Transverse colon (tissue), 4 donors: Measurements from ENCODE around the gene PRDM2. TPM values are rescaled to one million over a fixed set of nuclear protein-coding genes. Genes with fewer than 3 reads are reported as not detected.

Experiments
- DNase-seq: peaks from one replicate; pipeline ENCODE4 v3.0.0-alpha.2; 2019
- H3K27ac ChIP-seq, 4 donors: fragments of 200-600 bp; sonication (generic); 2 replicates each; pipeline ENCODE4 v1.5.1; 2016 to 2018; ENCODE audit warnings: inconsistent platforms in 4 of 4
- H3K27me3 ChIP-seq: fragments of 200-600 bp; sonication (generic); 2 replicates; pipeline ENCODE4 v1.5.1; 2017; ENCODE audit warnings: inconsistent platforms
- H3K36me3 ChIP-seq, 4 donors: fragments of 200-600 bp; sonication (generic); 2 replicates each; pipeline ENCODE4 v1.5.1; 2017 to 2019; ENCODE audit warnings: inconsistent platforms in 4 of 4
- H3K4me1 ChIP-seq, 4 donors: fragments of 200-600 bp; sonication (generic); 2 replicates each; pipeline ENCODE4 v1.5.1; 2017 to 2020; ENCODE audit warnings: inconsistent platforms in 4 of 4
- H3K4me3 ChIP-seq, 4 donors: fragments of 200-600 bp; sonication (generic); 1 replicate in 1 of 4; 2 replicates in 3 of 4; pipeline versions ENCODE4 v1.5.1 to v1.6.1; 2017 to 2019; ENCODE audit warnings: inconsistent platforms in 4 of 4
- H3K9me3 ChIP-seq, 2 donors: fragments of 200-600 bp; sonication (generic); 2 replicates each; pipeline ENCODE4 v1.5.1; 2017 to 2019; ENCODE audit warnings: inconsistent platforms in 2 of 2
- EP300 ChIP-seq: sonication (generic); formaldehyde crosslinking; IDR thresholded peaks from one replicate; pipeline ENCODE4 v1.6.1; 2017; ENCODE audit warnings: antibody characterized with exemption, low read depth
- POLR2A ChIP-seq: fragments of 450-650 bp; IDR thresholded peaks from one replicate; pipeline ENCODE4 v1.6.1; 2016; ENCODE audit warnings: antibody characterized with exemption, mild to moderate bottlenecking, moderate library complexity
- POLR2AphosphoS5 ChIP-seq, 3 donors: sonication (generic); formaldehyde crosslinking; IDR thresholded peaks; one replicate each; pipeline ENCODE4 v1.6.1; 2016; ENCODE audit warnings: antibody characterized with exemption in 3 of 3
- WGBS, 2 donors: methylation state at CpG; one replicate each; pipeline ENCODE4 v1.1.5; 2018; ENCODE audit warnings: low coverage in 1 of 2; 5-methylcytosine and 5-hydroxymethylcytosine counted together
- in situ Hi-C, 4 donors: fragments of 200-750 bp; cut with MboI; loops; one replicate each; pipeline versions ENCODE4 v1.15.0 to v1.15.1; 2017; ENCODE audit warnings: low sequenced_read_pairs in 3 of 4, low pct_ligation_motif_present in 1 of 4, low pct_unique_long_range_greater_than_20kb in 1 of 4
- intact Hi-C: fragments of 100-400 bp; cut with DNase I; formaldehyde crosslinking; loops from one replicate; pipeline ENCODE4 v1.15.1; 2023; ENCODE audit warnings: low total_unique reads
- total RNA-seq, 4 donors: library from RNA; depleted of rRNA; stranded (reverse); fragments of >200 nt; gene quantifications; one replicate each; pipeline ENCODE4 v1.1.0, GENCODE V29; 2016
- TF ChIP-seq, protein P1 (sequence below), 5 experiments: fragments of 200-600 bp in 3 of 5; fragments of 450-650 bp in 2 of 5; sonication (generic) in 3 of 5; IDR thresholded peaks; 1 replicate in 2 of 5; 2 replicates in 3 of 5; pipeline ENCODE4 v1.5.1; 2016 to 2017; ENCODE audit warnings: antibody characterized with exemption in 5 of 5, inconsistent platforms in 3 of 5, mild to moderate bottlenecking in 2 of 5, moderate library complexity in 1 of 5

Gene PRDM2
- total RNA-seq, 4 donors from 2014 or later = 27.3 to 40.5 (median 35.8) TPM

DNA sequence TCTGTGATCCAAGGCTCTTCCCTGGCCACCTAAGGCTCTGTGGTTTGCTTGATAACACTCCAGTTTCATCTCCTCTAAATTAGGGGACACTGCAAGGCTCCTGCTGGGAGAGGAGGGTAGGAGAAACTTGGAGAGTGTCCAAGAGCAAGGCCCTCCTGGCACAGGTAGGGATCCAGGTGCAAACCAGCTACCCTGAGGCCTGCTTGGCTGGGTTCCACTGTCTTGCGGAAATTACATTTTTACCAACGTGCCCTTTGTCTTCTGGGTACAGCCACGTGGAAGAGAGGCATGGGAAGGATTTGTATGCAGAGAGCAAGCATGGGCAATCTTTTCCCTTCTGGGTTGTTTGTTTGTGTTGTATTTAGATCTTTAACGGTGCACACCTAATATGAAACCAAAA lies 132.5 kb downstream of the PRDM2 start:
- in situ Hi-C loops = loop anchor here in 2 of 4 donors (10.0 kb wide), 1 partner anchor 122 kb away; no protein-coding TSS in a partner anchor
- intact Hi-C loops = no loop called here
- TF ChIP-seq POLR2AphosphoS5 (IDR thresholded peaks at IDR 0.05) = no peak
- TF ChIP-seq POLR2A = no peak
- TF ChIP-seq, protein P1, sequence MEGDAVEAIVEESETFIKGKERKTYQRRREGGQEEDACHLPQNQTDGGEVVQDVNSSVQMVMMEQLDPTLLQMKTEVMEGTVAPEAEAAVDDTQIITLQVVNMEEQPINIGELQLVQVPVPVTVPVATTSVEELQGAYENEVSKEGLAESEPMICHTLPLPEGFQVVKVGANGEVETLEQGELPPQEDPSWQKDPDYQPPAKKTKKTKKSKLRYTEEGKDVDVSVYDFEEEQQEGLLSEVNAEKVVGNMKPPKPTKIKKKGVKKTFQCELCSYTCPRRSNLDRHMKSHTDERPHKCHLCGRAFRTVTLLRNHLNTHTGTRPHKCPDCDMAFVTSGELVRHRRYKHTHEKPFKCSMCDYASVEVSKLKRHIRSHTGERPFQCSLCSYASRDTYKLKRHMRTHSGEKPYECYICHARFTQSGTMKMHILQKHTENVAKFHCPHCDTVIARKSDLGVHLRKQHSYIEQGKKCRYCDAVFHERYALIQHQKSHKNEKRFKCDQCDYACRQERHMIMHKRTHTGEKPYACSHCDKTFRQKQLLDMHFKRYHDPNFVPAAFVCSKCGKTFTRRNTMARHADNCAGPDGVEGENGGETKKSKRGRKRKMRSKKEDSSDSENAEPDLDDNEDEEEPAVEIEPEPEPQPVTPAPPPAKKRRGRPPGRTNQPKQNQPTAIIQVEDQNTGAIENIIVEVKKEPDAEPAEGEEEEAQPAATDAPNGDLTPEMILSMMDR (IDR thresholded peaks at IDR 0.05) = no peak
- TF ChIP-seq EP300 = no peak

DNA sequence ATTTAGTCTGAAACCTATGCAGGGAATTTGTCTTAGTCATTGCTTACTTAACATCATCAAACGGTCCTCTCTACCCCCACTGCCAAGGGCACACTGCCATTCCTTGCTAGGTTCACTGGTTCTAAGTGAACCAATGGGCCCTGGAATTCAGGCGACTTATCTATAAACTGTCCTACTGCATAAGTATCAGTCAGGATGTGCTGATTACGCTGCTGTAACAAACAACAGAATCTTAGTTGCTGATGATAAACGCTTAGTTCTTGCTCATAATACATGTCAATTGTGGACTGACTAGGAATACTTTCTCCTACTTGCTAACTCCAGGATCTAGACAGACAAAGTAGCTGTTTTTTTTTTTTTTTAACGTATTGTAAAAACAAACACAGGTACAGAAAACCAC lies 136.1 kb downstream of the PRDM2 start:
- TF ChIP-seq EP300 (no peak), POLR2AphosphoS5 (IDR thresholded peaks at IDR 0.05) (no peak), POLR2A (no peak)
- TF ChIP-seq, protein P1 (IDR thresholded peaks at IDR 0.05) = no peak
- intact Hi-C loops (loop anchor here (2.0 kb wide), 1 partner anchor 39 kb away; no protein-coding TSS in a partner anchor), in situ Hi-C loops (loop anchor here in 2 of 4 donors (10.0 kb wide), 1 partner anchor 119 kb away; no protein-coding TSS in a partner anchor)
- peaks cover 9% of the 10 kb centered on the region for H3K27me3 ChIP-seq
- no peak for DNase-seq
- H3K27ac ChIP-seq = no peak overlapping the region
- no peaks in the 10 kb centered on the region for H3K36me3 ChIP-seq
- H3K9me3 ChIP-seq = no peaks in the 10 kb centered on the region
- WGBS, 2 donors = 84 to 88% methylated on average over 5 of the region's 5 CpGs
- H3K4me1 ChIP-seq = peaks cover 0 to 12% (median 10%) of the 10 kb centered on the region in 4 donors
- no peak overlapping the region for H3K4me3 ChIP-seq

More for the DNA sequence above, 132.5 kb downstream of the PRDM2 start:
- 54 to 62% methylated on average over 4 of the region's 4 CpGs for WGBS, 2 donors
- H3K36me3 ChIP-seq = no peaks in the 10 kb centered on the region
- H3K9me3 ChIP-seq = no peaks in the 10 kb centered on the region
- H3K27me3 ChIP-seq = peaks cover 7% of the 10 kb centered on the region
- peak; percentile 59 for DNase-seq
- H3K27ac ChIP-seq = peak overlapping the region in 3 of 4 donors; percentile 9 to 65 (median 48)
- peaks cover 0 to 22% (median 19%) of the 10 kb centered on the region in 4 donors for H3K4me1 ChIP-seq
- H3K4me3 ChIP-seq = no peak overlapping the region

DNA sequence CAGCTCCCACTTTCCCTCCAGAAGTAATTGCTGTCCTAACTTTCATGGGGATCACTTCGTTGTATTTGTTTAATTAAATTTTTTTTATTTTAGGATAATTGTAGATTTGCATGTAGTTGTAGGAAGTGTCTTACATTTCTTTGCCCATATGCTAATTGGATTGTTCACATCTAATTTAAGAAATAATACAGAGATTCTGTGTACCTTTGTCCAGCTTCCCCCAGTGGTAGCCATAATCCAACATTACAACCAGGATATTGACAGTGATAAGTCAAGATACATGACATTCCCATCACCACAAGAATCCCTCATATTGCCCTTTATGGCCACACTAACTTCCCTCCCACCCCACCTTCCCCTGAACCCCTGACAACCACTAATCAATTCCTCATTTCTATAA lies 136.6 kb downstream of the PRDM2 start:
- intact Hi-C loops = loop anchor here (2.0 kb wide), 1 partner anchor 38 kb away; no protein-coding TSS in a partner anchor
- H3K27ac ChIP-seq = no peak overlapping the region
- WGBS, 2 donors = 72 to 73% methylated on average over 1 of the region's 1 CpG
- H3K9me3 ChIP-seq = no peaks in the 10 kb centered on the region
- H3K27me3 ChIP-seq = peaks cover 9% of the 10 kb centered on the region
- in situ Hi-C loops = loop anchor here in 2 of 4 donors (10.0 kb wide), 1 partner anchor 118 kb away; no protein-coding TSS in a partner anchor
- no peaks in the 10 kb centered on the region for H3K36me3 ChIP-seq
- no peak for DNase-seq
- no peak overlapping the region for H3K4me3 ChIP-seq
- TF ChIP-seq POLR2AphosphoS5 (IDR thresholded peaks at IDR 0.05) = no peak
- no peak for TF ChIP-seq POLR2A
- TF ChIP-seq, protein P1 (IDR thresholded peaks at IDR 0.05) = no peak
- TF ChIP-seq EP300 = no peak
- H3K4me1 ChIP-seq = peaks cover 0 to 12% (median 10%) of the 10 kb centered on the region in 4 donors

DNA sequence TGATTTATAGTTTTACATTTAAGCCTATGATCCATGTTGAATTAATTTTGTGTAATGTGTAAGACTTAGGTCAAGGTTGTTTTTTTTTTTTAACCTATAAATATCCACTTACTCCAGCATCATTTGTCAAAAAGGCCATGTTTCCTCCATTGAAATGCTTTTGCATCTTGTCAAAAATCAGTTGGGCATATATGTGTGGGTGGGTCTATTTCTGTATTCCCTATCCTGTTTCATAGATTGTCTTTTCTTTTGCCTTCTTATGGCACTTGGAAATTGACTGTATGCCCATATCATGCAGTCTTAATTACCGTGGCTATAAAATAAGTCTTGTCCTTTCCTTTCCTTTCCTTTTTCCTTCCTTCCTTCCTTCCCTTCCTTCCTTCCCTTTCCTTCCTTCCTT lies 138.2 kb downstream of the PRDM2 start:
- Histone ChIP-seq H3K4me1 (peaks cover 0 to 1% (median under 1%) of the 10 kb centered on the region in 4 donors), H3K4me3 (no peak overlapping the region), H3K27ac (no peak overlapping the region), H3K36me3 (no peaks in the 10 kb centered on the region), H3K27me3 (peaks cover 6% of the 10 kb centered on the region), H3K9me3 (no peaks in the 10 kb centered on the region)
- TF ChIP-seq, protein P1 (IDR thresholded peaks at IDR 0.05) = no peak
- TF ChIP-seq POLR2AphosphoS5 (IDR thresholded peaks at IDR 0.05) (no peak), EP300 (no peak), POLR2A (no peak)
- intact Hi-C loops (no loop called here), in situ Hi-C loops (loop anchor here in 2 of 4 donors (10.0 kb wide), 1 partner anchor 117 kb away; no protein-coding TSS in a partner anchor)
- 78 to 80% methylated on average over 1 of the region's 1 CpG for WGBS, 2 donors
- no peak for DNase-seq
